ENCODE data around the gene MLXIP.

DNA sequence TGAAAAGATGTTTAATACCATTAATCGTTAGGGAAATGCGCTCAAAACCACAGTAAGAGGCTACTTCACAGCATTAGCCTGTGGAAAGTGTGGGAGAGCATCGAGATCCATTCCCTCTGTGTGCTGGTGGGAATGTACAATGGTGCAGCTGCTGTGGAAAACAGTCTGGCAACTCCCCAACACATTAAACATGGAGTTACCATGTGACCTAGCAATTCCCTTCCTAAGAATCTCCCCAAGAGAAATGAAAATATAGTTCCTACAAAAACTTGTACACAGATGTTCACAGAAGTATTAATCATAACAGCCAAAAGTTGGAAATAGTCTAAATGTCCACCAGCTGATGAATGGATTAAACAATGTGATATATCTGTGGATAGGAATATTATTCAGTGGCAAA is 23.8 kb downstream of the MLXIP start:
- TF ChIP-seq, protein P1, sequence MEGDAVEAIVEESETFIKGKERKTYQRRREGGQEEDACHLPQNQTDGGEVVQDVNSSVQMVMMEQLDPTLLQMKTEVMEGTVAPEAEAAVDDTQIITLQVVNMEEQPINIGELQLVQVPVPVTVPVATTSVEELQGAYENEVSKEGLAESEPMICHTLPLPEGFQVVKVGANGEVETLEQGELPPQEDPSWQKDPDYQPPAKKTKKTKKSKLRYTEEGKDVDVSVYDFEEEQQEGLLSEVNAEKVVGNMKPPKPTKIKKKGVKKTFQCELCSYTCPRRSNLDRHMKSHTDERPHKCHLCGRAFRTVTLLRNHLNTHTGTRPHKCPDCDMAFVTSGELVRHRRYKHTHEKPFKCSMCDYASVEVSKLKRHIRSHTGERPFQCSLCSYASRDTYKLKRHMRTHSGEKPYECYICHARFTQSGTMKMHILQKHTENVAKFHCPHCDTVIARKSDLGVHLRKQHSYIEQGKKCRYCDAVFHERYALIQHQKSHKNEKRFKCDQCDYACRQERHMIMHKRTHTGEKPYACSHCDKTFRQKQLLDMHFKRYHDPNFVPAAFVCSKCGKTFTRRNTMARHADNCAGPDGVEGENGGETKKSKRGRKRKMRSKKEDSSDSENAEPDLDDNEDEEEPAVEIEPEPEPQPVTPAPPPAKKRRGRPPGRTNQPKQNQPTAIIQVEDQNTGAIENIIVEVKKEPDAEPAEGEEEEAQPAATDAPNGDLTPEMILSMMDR (IDR thresholded peaks at IDR 0.05), result no peak
- TF ChIP-seq POLR2A (IDR thresholded peaks at IDR 0.05), result no peak
